Measurements from ENCODE around the gene CORO6.

DNA sequence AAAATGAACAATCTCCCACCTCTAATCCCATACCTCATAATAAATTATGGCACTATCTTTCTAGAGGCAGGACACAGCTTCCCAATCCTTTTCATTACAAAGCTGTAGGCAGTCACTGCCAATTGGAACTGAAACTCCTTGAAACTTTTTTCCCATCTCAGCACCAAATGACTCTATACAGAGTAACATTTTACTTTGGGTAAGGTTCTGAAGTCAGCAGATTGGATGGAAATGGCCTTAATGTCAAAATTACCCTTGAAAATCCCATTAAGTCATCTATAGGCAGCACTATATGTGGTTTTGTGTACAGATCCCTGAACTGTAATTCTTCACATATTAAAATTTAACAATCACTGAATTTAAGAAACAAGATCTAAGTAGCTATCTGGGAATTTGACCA is 30.3 kb upstream of the CORO6 start:
- TF ChIP-seq, protein P1, sequence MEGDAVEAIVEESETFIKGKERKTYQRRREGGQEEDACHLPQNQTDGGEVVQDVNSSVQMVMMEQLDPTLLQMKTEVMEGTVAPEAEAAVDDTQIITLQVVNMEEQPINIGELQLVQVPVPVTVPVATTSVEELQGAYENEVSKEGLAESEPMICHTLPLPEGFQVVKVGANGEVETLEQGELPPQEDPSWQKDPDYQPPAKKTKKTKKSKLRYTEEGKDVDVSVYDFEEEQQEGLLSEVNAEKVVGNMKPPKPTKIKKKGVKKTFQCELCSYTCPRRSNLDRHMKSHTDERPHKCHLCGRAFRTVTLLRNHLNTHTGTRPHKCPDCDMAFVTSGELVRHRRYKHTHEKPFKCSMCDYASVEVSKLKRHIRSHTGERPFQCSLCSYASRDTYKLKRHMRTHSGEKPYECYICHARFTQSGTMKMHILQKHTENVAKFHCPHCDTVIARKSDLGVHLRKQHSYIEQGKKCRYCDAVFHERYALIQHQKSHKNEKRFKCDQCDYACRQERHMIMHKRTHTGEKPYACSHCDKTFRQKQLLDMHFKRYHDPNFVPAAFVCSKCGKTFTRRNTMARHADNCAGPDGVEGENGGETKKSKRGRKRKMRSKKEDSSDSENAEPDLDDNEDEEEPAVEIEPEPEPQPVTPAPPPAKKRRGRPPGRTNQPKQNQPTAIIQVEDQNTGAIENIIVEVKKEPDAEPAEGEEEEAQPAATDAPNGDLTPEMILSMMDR (IDR thresholded peaks at IDR 0.05; ENCODE audit: poor library complexity, severe bottlenecking), result no peak
- TF ChIP-seq REST (IDR thresholded peaks at IDR 0.05; ENCODE audit: borderline replicate concordance) (no peak), TAF1 (IDR thresholded peaks at IDR 0.05; ENCODE audit: low read depth) (no peak), RAD21 (conservative IDR thresholded peaks at IDR 0.05) (no peak), POLR2AphosphoS5 (IDR thresholded peaks at IDR 0.05) (no peak), SMC3 (conservative IDR thresholded peaks at IDR 0.05; ENCODE audit: poor library complexity) (no peak), EZH2 (IDR thresholded peaks at IDR 0.05; ENCODE audit: borderline replicate concordance, insufficient read depth, low read length, poor library complexity, severe bottlenecking) (no peak), EP300 (conservative IDR thresholded peaks at IDR 0.05; ENCODE audit: poor library complexity, severe bottlenecking) (no peak), MXI1 (conservative IDR thresholded peaks at IDR 0.05; ENCODE audit: poor library complexity, severe bottlenecking) (no peak)

Data from neural cell (in vitro differentiated cells).